SK-N-SH treated with all-trans-retinoic acid at 6 μM for 48 hours (cell line): ENCODE results near the gene CYB5B.

Experiments
- ARNTL ChIP-seq: fragments of 450-650 bp; formaldehyde crosslinking; IDR thresholded peaks from 2 replicates; pipeline ENCODE4 v1.5.0; 2020; ENCODE audit warnings: low read depth, mild to moderate bottlenecking, moderate library complexity, borderline replicate concordance
- BACH2 ChIP-seq: fragments of 250-450 bp; sonication (Bioruptor Pico); IDR thresholded peaks from 2 replicates; pipeline ENCODE4 v1.9.0; 2021; ENCODE audit warnings: mild to moderate bottlenecking, borderline replicate concordance
- ZC3H10 ChIP-seq: fragments of 250-450 bp; sonication (Bioruptor Pico); IDR thresholded peaks from 2 replicates; pipeline ENCODE4 v1.5.1; 2021; ENCODE audit warnings: mild to moderate bottlenecking, moderate library complexity
- ZFP3 ChIP-seq: fragments of 250-450 bp; sonication (Bioruptor Pico); IDR thresholded peaks from 2 replicates; pipeline ENCODE4 v1.5.0; 2020; ENCODE audit warnings: mild to moderate bottlenecking, moderate library complexity
- ZFP30 ChIP-seq: fragments of 450-650 bp; formaldehyde crosslinking; IDR thresholded peaks from 2 replicates; pipeline ENCODE4 v1.5.0; 2022; ENCODE audit warnings: mild to moderate bottlenecking, moderate library complexity
- ZNF70 ChIP-seq: fragments of 450-650 bp; formaldehyde crosslinking; IDR thresholded peaks from 2 replicates; pipeline ENCODE4 v1.5.0; 2020; ENCODE audit warnings: mild to moderate bottlenecking, moderate library complexity

GRCh38 chr16:69469807-69470561 lies 45.6 kb downstream of the CYB5B start:
- no peak for TF ChIP-seq ZFP30
- no peak for TF ChIP-seq ZC3H10
- TF ChIP-seq ZFP3 = no peak
- no peak for TF ChIP-seq ARNTL (CRISPR knock-in tag)
- TF ChIP-seq ZNF70 (CRISPR knock-in tag) = no peak
- TF ChIP-seq BACH2 (CRISPR knock-in tag) = no peak
